Measurements from ENCODE around the gene HLA-E.
"Not testable (repeated sequence)": the region's sequence is repeated elsewhere in the genome, so short reads cannot be mapped to it uniquely, and the experiment has no call there.

DNA sequence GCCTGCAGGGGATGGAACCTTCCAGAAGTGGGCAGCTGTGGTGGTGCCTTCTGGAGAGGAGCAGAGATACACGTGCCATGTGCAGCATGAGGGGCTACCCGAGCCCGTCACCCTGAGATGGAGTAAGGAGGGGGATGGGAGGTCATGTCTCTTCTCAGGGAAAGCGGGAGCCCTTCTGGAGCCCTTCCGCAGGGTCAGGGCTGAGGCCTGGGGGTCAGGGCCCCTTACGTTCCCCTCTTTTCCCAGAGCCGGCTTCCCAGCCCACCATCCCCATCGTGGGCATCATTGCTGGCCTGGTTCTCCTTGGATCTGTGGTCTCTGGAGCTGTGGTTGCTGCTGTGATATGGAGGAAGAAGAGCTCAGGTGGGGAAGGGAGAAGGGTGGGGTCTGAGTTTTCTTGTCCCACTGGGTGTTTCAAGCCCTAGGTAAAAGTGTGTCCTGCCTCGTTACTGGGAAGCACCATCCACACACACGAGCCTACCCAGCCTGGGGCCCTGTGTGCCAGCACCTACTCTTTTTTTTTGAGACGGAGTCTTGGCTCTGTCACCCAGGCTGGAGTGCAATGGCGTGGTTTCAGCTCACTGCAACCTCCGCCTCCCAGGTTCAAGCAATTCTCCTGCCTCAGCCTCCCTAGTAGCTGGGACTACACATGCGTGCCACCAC, 2.1 kb downstream of the HLA-E start:
- TF ChIP-seq CTCF (conservative IDR thresholded peaks at IDR 0.05 in 1 of 2, IDR thresholded peaks at IDR 0.05 in 1 of 2; ENCODE audit: low read depth in 1 of 2, low read length in 2 of 2); EZH2 (IDR thresholded peaks at IDR 0.05; ENCODE audit: low read length, missing control alignments): not testable (repeated sequence)

Data from fibroblast of lung (primary cell).